GM12878 (cell line): ENCODE measurements around the gene CLCNKB. TPM values are rescaled to one million over a fixed set of nuclear protein-coding genes. Genes with fewer than 3 reads are reported as not detected.
A peak's percentile ranks its signal among the peaks of the same experiment; 100 is the strongest.

ENCODE experiments used
- BCLAF1 ChIP-seq: fragments of 450-650 bp; IDR thresholded peaks from 2 replicates; pipeline ENCODE4 v1.6.1; 2017; ENCODE audit warnings: antibody characterized with exemption, mild to moderate bottlenecking, moderate library complexity
- BHLHE40 ChIP-seq, 2 experiments: fragments of 450-650 bp in 1 of 2; IDR thresholded peaks; 2 replicates each; pipeline ENCODE4 v1.6.1; 2011 to 2017; ENCODE audit warnings: low read depth in 2 of 2, borderline replicate concordance in 1 of 2, improper control_type of control experiment in 1 of 2, low read length in 1 of 2, mild to moderate bottlenecking in 1 of 2
- CBX3 ChIP-seq: fragments of 200-600 bp; sonication (generic); IDR thresholded peaks from 2 replicates; pipeline ENCODE4 v1.6.1; 2016; ENCODE audit warnings: low read depth, borderline replicate concordance
- DPF2 ChIP-seq: fragments of 450-650 bp; IDR thresholded peaks from 2 replicates; pipeline ENCODE4 v1.6.1; 2017; ENCODE audit warnings: mild to moderate bottlenecking
- EED ChIP-seq: sonication (generic); IDR thresholded peaks from 2 replicates; pipeline ENCODE4 v1.6.1; 2016; ENCODE audit warnings: antibody characterized with exemption, low read depth
- EGR1 ChIP-seq, 2 experiments: IDR thresholded peaks; 1 replicate in 1 of 2; 2 replicates in 1 of 2; pipeline ENCODE4 v1.6.1; 2011 to 2012; ENCODE audit warnings: low read depth in 2 of 2, low read length in 2 of 2, borderline replicate concordance in 1 of 2, mild to moderate bottlenecking in 1 of 2, moderate library complexity in 1 of 2
- ETV6 ChIP-seq, 2 experiments: fragments of 450-650 bp in 1 of 2; IDR thresholded peaks in 1 of 2; conservative IDR thresholded peaks in 1 of 2; 2 replicates each; pipeline ENCODE4 v1.6.1; 2014; ENCODE audit warnings: antibody characterized with exemption in 1 of 2, borderline replicate concordance in 1 of 2, low read depth in 1 of 2, mild to moderate bottlenecking in 1 of 2, moderate library complexity in 1 of 2
- FOS ChIP-seq: IDR thresholded peaks from 3 replicates; pipeline ENCODE4 v1.6.1; 2011; ENCODE audit warnings: borderline replicate concordance; ENCODE audit not compliant: insufficient read length; ENCODE audit errors: extremely low read depth
- HCFC1 ChIP-seq: fragments of 150-350 bp; IDR thresholded peaks from 2 replicates; pipeline ENCODE4 v1.6.1; 2014; ENCODE audit warnings: low read length
- HDAC2 ChIP-seq: fragments of 200-600 bp; sonication (generic); IDR thresholded peaks from 2 replicates; pipeline ENCODE4 v1.6.1; 2017
- HDGF ChIP-seq: fragments of 450-650 bp; IDR thresholded peaks from 2 replicates; pipeline ENCODE4 v1.6.1; 2016; ENCODE audit warnings: antibody characterized with exemption
- MYB ChIP-seq: fragments of 150-350 bp; IDR thresholded peaks from 2 replicates; pipeline ENCODE4 v1.6.1; 2014; ENCODE audit warnings: mild to moderate bottlenecking, low read depth, low read length, borderline replicate concordance
- REST ChIP-seq: IDR thresholded peaks from 2 replicates; pipeline ENCODE4 v1.6.1; 2012; ENCODE audit warnings: mild to moderate bottlenecking, low read depth, low read length
- SREBF1 ChIP-seq: IDR thresholded peaks from 2 replicates; pipeline ENCODE4 v1.6.1; 2012; ENCODE audit warnings: mild to moderate bottlenecking, low read length
- TCF12 ChIP-seq: IDR thresholded peaks from 2 replicates; pipeline ENCODE4 v1.6.1; 2011; ENCODE audit warnings: low read depth, mild to moderate bottlenecking, low read length
- USF1 ChIP-seq: IDR thresholded peaks from 2 replicates; pipeline ENCODE4 v1.6.1; 2011; ENCODE audit warnings: borderline replicate concordance, low read depth, mild to moderate bottlenecking, moderate library complexity, mixed read lengths, low read length; ENCODE audit not compliant: insufficient read depth; ENCODE audit errors: extremely low read length
- ZNF592 ChIP-seq: fragments of 450-650 bp; IDR thresholded peaks from 2 replicates; pipeline ENCODE4 v1.6.1; 2017; ENCODE audit warnings: mild to moderate bottlenecking, moderate library complexity
- polyA plus RNA-seq, 11 experiments: library from polyadenylated mRNA; depleted of rRNA in 4 of 11; unstranded in 6 of 11; stranded (reverse) in 5 of 11; fragments of >200 nt; fragmentation: Nextera tagmentation in 4 of 11; fragmentation: Illumina TruSeq in 1 of 11; extraction: Ambion mirVana in 4 of 11; extraction: Trizol in 1 of 11; gene quantifications; 1 replicate in 1 of 11; 2 replicates in 10 of 11; pipeline versions ENCODE4 v1.2.1 to v1.2.3, GENCODE V29; 2011 to 2016; ENCODE audit warnings: inconsistent platforms in 2 of 11, missing spikeins in 2 of 11, low read depth in 1 of 11
- total RNA-seq, 4 experiments: library from RNA; depleted of rRNA in 3 of 4; stranded (reverse); fragments of >200 nt in 3 of 4; fragmentation: Illumina TruSeq in 1 of 4; extraction: Trizol in 1 of 4; gene quantifications; 2 replicates each; pipeline versions ENCODE4 v1.2.1 to v1.2.3, GENCODE V29; 2013 to 2021

Gene CLCNKB
- total and polyA plus RNA-seq, 10 of the 15 experiments (the other 5 are each of a cell fraction or from before 2014, with no cell fraction given): 0.05 TPM; not detected in 9

GRCh38 chr1:16015960-16016901 lies 27.4 kb upstream of the CLCNKB start (continued):
- no peak for TF ChIP-seq MYB
- TF ChIP-seq CBX3: no peak
- no peak for TF ChIP-seq BCLAF1
- TF ChIP-seq EED: no peak
- no peak for TF ChIP-seq HCFC1
- TF ChIP-seq FOS: no peak
- no peak for TF ChIP-seq ETV6 (conservative IDR thresholded peaks at IDR 0.05 in 1 of 2, IDR thresholded peaks at IDR 0.05 in 1 of 2; ENCODE audit: borderline replicate concordance in 1 of 2, low read depth in 1 of 2)
- no peak for TF ChIP-seq EGR1 (IDR thresholded peaks at IDR 0.05; ENCODE audit: borderline replicate concordance in 1 of 2, low read depth in 2 of 2, low read length in 2 of 2)
- no peak for TF ChIP-seq HDGF
- peak in 1 of 2 experiments; percentile 41; a peak in 2 of 4 replicates for TF ChIP-seq BHLHE40 (IDR thresholded peaks at IDR 0.05; ENCODE audit: borderline replicate concordance in 1 of 2, low read depth in 2 of 2, low read length in 1 of 2)
- no peak for TF ChIP-seq ZNF592
- TF ChIP-seq SREBF1: no peak
- TF ChIP-seq TCF12: 0 out of 2 replicates have a peak, but pooled peaks have one; percentile 7
- TF ChIP-seq DPF2: 0 out of 2 replicates have a peak, but pooled peaks have one; percentile 35
- TF ChIP-seq HDAC2: no peak
- TF ChIP-seq REST: no peak
- no peak for TF ChIP-seq USF1
